A549 (cell line): ENCODE data around the gene CYP26A1. TPM values are rescaled to one million over a fixed set of nuclear protein-coding genes. Genes with fewer than 3 reads are reported as not detected.

Experiments
- ATAC-seq, 2 experiments: fragments of 200-7000 bp in 1 of 2; fragments of >200 bp in 1 of 2; cut with Nextera tagmentation in 1 of 2; cut with Tn5 transposase in 1 of 2; 3 replicates each; pipeline versions ENCODE4 v1.8.0 to v1.9.1; 2018 to 2020; ENCODE audit warnings: mild to moderate bottlenecking in 1 of 2, moderate library complexity in 1 of 2
- CTCF ChIA-PET: fragments of 300-600 bp; sonication (Branson Sonifier 250); formaldehyde crosslinking; extraction: SDS; loops from one replicate; lab custom pipeline; 2021; ENCODE audit warnings: antibody characterized with exemption, inconsistent platforms; lab: Yijun Ruan, JAX
- POLR2A ChIA-PET: fragments of 350-600 bp; formaldehyde crosslinking; extraction: SDS; loops from one replicate; lab custom pipeline; 2021; ENCODE audit warnings: antibody characterized with exemption, inconsistent platforms; lab: Yijun Ruan, JAX
- DNase-seq, 2 experiments: peaks; one replicate each; pipeline versions ENCODE4 v3.0.0 to v3.0.0-alpha.2; 2011 to 2016; ENCODE audit warnings: low read depth in 1 of 2, low spot score in 1 of 2
- FAIRE-seq: peaks from 2 replicates; lab custom pipeline; 2011; peaks lifted over from hg19 to GRCh38; lab: Jason Lieb, UNC
- H3K27ac ChIP-seq, 2 experiments: fragments of >200 bp; sonication (Bioruptor Twin); formaldehyde crosslinking; 3 replicates each; pipeline ENCODE4 v1.5.1; 2016 to 2017
- H3K4me1 ChIP-seq: fragments of >200 bp; sonication (Bioruptor Twin); formaldehyde crosslinking; 3 replicates; pipeline ENCODE4 v1.6.1; 2016
- H3K4me2 ChIP-seq: fragments of >200 bp; sonication (Bioruptor Twin); formaldehyde crosslinking; 3 replicates; pipeline ENCODE4 v1.6.1; 2016
- H3K4me3 ChIP-seq: fragments of >200 bp; sonication (Bioruptor Twin); formaldehyde crosslinking; 3 replicates; pipeline ENCODE4 v1.5.1; 2016
- H3K9me3 ChIP-seq: fragments of >200 bp; sonication (Bioruptor Twin); formaldehyde crosslinking; 3 replicates; pipeline ENCODE4 v1.6.1; 2016
- CBX2 ChIP-seq: fragments of 200-600 bp; sonication (generic); IDR thresholded peaks from 2 replicates; pipeline ENCODE4 v1.6.1; 2016; ENCODE audit warnings: low read depth, mild to moderate bottlenecking, borderline replicate concordance
- CHD2 ChIP-seq: fragments of 150-350 bp; IDR thresholded peaks from 2 replicates; pipeline ENCODE4 v1.6.1; 2014; ENCODE audit warnings: low read length; ENCODE audit not compliant: partially characterized antibody
- CHD4 ChIP-seq: fragments of 200-600 bp; sonication (generic); IDR thresholded peaks from 2 replicates; pipeline ENCODE4 v1.6.1; 2016; ENCODE audit warnings: antibody characterized with exemption, mild to moderate bottlenecking, borderline replicate concordance
- EHF ChIP-seq: fragments of 250-450 bp; sonication (Bioruptor Pico); IDR thresholded peaks from 2 replicates; pipeline ENCODE4 v1.5.0; 2020; ENCODE audit warnings: mild to moderate bottlenecking
- EP300 ChIP-seq, 2 experiments: fragments of >200 bp; sonication (Bioruptor Twin); formaldehyde crosslinking; IDR thresholded peaks; 2 replicates in 1 of 2; 3 replicates in 1 of 2; pipeline ENCODE4 v1.6.1; 2016 to 2017
- ESRRA ChIP-seq: fragments of 150-350 bp; IDR thresholded peaks from 2 replicates; pipeline ENCODE4 v1.6.1; 2014; ENCODE audit warnings: mild to moderate bottlenecking, low read length, borderline replicate concordance
- FOSB ChIP-seq: fragments of 250-450 bp; sonication (Bioruptor Pico); IDR thresholded peaks from 2 replicates; pipeline ENCODE4 v1.5.0; 2020; ENCODE audit warnings: mild to moderate bottlenecking, moderate library complexity
- FOSL2 ChIP-seq, 2 experiments: fragments of 450-650 bp in 1 of 2; fragments of >200 bp in 1 of 2; sonication (Bioruptor Twin) in 1 of 2; formaldehyde crosslinking; IDR thresholded peaks; 2 replicates each; pipeline versions ENCODE4 v1.5.0 to v1.6.1; 2016 to 2020; ENCODE audit warnings: mild to moderate bottlenecking in 1 of 2, moderate library complexity in 1 of 2
- GATA3 ChIP-seq: IDR thresholded peaks from 2 replicates; pipeline ENCODE4 v1.6.1; 2012; ENCODE audit warnings: borderline replicate concordance
- HEYL ChIP-seq: fragments of 250-450 bp; sonication (Bioruptor Pico); IDR thresholded peaks from 2 replicates; pipeline ENCODE4 v1.8.0; 2021; ENCODE audit warnings: mild to moderate bottlenecking, moderate library complexity
- HOXB5 ChIP-seq: fragments of 250-450 bp; sonication (Bioruptor Pico); IDR thresholded peaks from 2 replicates; pipeline ENCODE4 v1.5.0; 2020; ENCODE audit warnings: mild to moderate bottlenecking, moderate library complexity
- JUNB ChIP-seq: fragments of >200 bp; sonication (Bioruptor Twin); formaldehyde crosslinking; IDR thresholded peaks from 2 replicates; pipeline ENCODE4 v1.6.1; 2016
- KDM5A ChIP-seq: fragments of 200-600 bp; sonication (generic); IDR thresholded peaks from 2 replicates; pipeline ENCODE4 v1.6.1; 2016; ENCODE audit warnings: antibody characterized with exemption, mild to moderate bottlenecking
- MAZ ChIP-seq: fragments of 150-350 bp; IDR thresholded peaks from 2 replicates; pipeline ENCODE4 v1.6.1; 2014; ENCODE audit warnings: antibody characterized with exemption, low read depth, low read length, borderline replicate concordance
- NR3C1 ChIP-seq: fragments of >200 bp; sonication (Bioruptor Twin); formaldehyde crosslinking; IDR thresholded peaks from 3 replicates; pipeline ENCODE4 v1.6.1; 2017
- PHF8 ChIP-seq: fragments of 200-600 bp; sonication (generic); IDR thresholded peaks from 2 replicates; pipeline ENCODE4 v1.6.1; 2016; ENCODE audit warnings: low read depth, mild to moderate bottlenecking, antibody characterized with exemption, moderate library complexity, borderline replicate concordance
- POLR2AphosphoS2 ChIP-seq: conservative IDR thresholded peaks from 2 replicates; pipeline ENCODE4 v1.6.1; 2012; ENCODE audit warnings: low read length, improper control_type of control experiment, inconsistent platforms
- RARB ChIP-seq: fragments of 250-450 bp; sonication (Bioruptor Pico); IDR thresholded peaks from 2 replicates; pipeline ENCODE4 v1.8.0; 2021; ENCODE audit warnings: mild to moderate bottlenecking, moderate library complexity
- RCOR1 ChIP-seq: fragments of 150-350 bp; IDR thresholded peaks from 2 replicates; pipeline ENCODE4 v1.6.1; 2014; ENCODE audit warnings: antibody characterized with exemption, low read length, low read depth
- RFX5 ChIP-seq: fragments of 450-650 bp; IDR thresholded peaks from 2 replicates; pipeline ENCODE4 v1.7.1; 2014; ENCODE audit warnings: antibody characterized with exemption, mild to moderate bottlenecking, moderate library complexity
- RNF2 ChIP-seq: fragments of 200-600 bp; sonication (generic); IDR thresholded peaks from 2 replicates; pipeline ENCODE4 v1.6.1; 2016; ENCODE audit warnings: low read depth, mild to moderate bottlenecking, antibody characterized with exemption, moderate library complexity, borderline replicate concordance
- TFCP2L1 ChIP-seq: fragments of 250-450 bp; sonication (Bioruptor Pico); IDR thresholded peaks from 2 replicates; pipeline ENCODE4 v1.5.0; 2021; ENCODE audit warnings: mild to moderate bottlenecking
- whole genome bisulfite sequencing: methylation state at CpG from one replicate; pipeline ENCODE4 v1.1.6; 2017; ENCODE audit errors: missing lambda C conversion rate; 5-methylcytosine and 5-hydroxymethylcytosine counted together
- polyA plus RNA-seq, 4 experiments: library from polyadenylated mRNA; depleted of rRNA in 3 of 4; stranded (reverse); fragments of >200 nt; fragmentation: RNase III in 1 of 4; extraction: RNeasy Plus Mini Kit Qiagen cat#74134 plus additional on column Dnase treatment in 1 of 4; gene quantifications; 2 replicates in 3 of 4; 3 replicates in 1 of 4; pipeline ENCODE4 v1.2.3, GENCODE V29; 2011 to 2017
- TF ChIP-seq, protein P1 (sequence below): IDR thresholded peaks from 2 replicates; pipeline ENCODE4 v1.6.1; 2012; ENCODE audit warnings: low read depth, borderline replicate concordance
- TF ChIP-seq, protein P2 (sequence below): fragments of 150-350 bp; IDR thresholded peaks from 2 replicates; pipeline ENCODE4 v1.6.1; 2014; ENCODE audit warnings: low read depth, mild to moderate bottlenecking, low read length

The CYP26A1 gene
- polyA plus RNA-seq, 2 of the 4 experiments (the other 2 are of a cell fraction), result 1.3 to 7.2 TPM

DNA sequence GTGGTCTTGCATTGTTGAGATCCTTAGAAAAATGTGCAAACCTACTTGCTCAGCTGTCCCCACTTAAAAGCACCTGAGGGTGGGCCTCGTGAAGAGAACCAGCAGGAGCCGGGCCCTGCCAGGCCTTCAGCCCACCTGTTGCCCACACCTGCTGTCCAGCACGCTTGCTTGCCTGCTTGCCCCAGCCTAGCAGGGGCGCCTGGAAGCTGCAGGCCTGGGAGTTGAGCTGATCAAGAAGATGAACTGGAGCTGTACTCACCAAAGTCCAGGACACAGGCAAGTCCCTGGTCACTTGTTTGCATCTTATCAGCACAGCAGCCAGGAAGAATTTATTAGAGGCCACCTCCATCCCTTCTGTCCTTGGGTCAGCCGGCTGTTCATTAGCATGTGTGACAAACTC, 23.2 kb downstream of the CYP26A1 start:
- no peak overlapping the region for H3K4me3 ChIP-seq
- POLR2A ChIA-PET, result no interaction called here
- H3K4me1 ChIP-seq, result no peaks in the 10 kb centered on the region
- FAIRE-seq (no peak), DNase-seq (no peak), ATAC-seq (no peak)
- no peak overlapping the region for H3K4me2 ChIP-seq
- CTCF ChIA-PET, result interaction anchor here (0.9 to 8.3 kb wide), 4 partner anchors 10 to 257 kb away, joined by 3 to 46 read pairs (median 3); no protein-coding TSS in a partner anchor
- H3K9me3 ChIP-seq, result no peaks in the 10 kb centered on the region
- 77% methylated on average over 5 of the region's 5 CpGs for WGBS
- TF ChIP-seq GATA3 (no peak), RNF2 (no peak), KDM5A (no peak), TFCP2L1 (CRISPR knock-in tag) (no peak), CHD4 (no peak), RARB (CRISPR knock-in tag) (no peak)
- TF ChIP-seq, protein P1, sequence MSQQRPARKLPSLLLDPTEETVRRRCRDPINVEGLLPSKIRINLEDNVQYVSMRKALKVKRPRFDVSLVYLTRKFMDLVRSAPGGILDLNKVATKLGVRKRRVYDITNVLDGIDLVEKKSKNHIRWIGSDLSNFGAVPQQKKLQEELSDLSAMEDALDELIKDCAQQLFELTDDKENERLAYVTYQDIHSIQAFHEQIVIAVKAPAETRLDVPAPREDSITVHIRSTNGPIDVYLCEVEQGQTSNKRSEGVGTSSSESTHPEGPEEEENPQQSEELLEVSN, result no peak
- H3K27ac ChIP-seq, result no peak overlapping the region

DNA sequence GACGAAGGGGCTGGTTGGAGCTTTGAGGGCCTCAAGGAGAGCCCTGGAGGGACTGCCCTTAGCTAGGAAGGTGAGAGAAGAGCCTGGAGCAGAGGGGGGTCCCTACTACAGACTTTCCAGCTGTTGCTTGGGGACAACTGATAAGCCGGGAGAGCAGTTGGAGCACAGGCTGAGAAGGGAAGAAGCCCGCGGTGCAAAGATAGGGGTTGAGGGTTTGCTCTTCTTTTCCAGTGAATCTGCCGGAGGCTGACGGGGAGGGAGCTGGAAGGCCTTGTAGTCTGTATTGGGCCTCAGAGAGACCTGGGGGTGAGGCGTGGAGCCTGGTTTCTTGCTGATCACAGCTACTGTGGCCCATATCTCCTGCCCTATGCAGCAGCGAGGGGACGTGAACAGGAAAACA, 23.7 kb downstream of the CYP26A1 start:
- ATAC-seq (peak in 1 of 2 experiments; percentile 13; a peak in 1 of 6 replicates), DNase-seq (no peak), FAIRE-seq (no peak)
- H3K4me3 ChIP-seq, result no peak overlapping the region
- no peak for TF ChIP-seq ESRRA
- TF ChIP-seq RARB (CRISPR knock-in tag), result no peak
- no peak for TF ChIP-seq CBX2
- no peak for TF ChIP-seq FOSB (CRISPR knock-in tag)
- TF ChIP-seq EHF (CRISPR knock-in tag), result no peak
- TF ChIP-seq, protein P2, sequence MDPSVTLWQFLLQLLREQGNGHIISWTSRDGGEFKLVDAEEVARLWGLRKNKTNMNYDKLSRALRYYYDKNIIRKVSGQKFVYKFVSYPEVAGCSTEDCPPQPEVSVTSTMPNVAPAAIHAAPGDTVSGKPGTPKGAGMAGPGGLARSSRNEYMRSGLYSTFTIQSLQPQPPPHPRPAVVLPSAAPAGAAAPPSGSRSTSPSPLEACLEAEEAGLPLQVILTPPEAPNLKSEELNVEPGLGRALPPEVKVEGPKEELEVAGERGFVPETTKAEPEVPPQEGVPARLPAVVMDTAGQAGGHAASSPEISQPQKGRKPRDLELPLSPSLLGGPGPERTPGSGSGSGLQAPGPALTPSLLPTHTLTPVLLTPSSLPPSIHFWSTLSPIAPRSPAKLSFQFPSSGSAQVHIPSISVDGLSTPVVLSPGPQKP, result no peak
- TF ChIP-seq JUNB, result no peak
- TF ChIP-seq FOSL2 (IDR thresholded peaks at IDR 0.05), result no peak
- no peak for TF ChIP-seq FOSL2 (CRISPR knock-in tag; IDR thresholded peaks at IDR 0.05)
- no peak for TF ChIP-seq MAZ
- no peak for TF ChIP-seq POLR2AphosphoS2
- TF ChIP-seq HEYL, result no peak
- no peak for TF ChIP-seq PHF8
- TF ChIP-seq, protein P1, result no peak
- TF ChIP-seq RNF2, result no peak
- TF ChIP-seq RFX5, result no peak
- TF ChIP-seq NR3C1, result no peak
- no peak for TF ChIP-seq RCOR1
- TF ChIP-seq EP300 (IDR thresholded peaks at IDR 0.05), result no peak
- TF ChIP-seq HOXB5 (CRISPR knock-in tag), result no peak
- no peak for TF ChIP-seq CHD2
- ChIA-PET POLR2A (no interaction called here), CTCF (interaction anchor here (0.9 to 8.3 kb wide), 3 partner anchors 17 to 257 kb away, joined by 3 to 46 read pairs (median 3); no protein-coding TSS in a partner anchor)
- H3K4me1 ChIP-seq, result no peaks in the 10 kb centered on the region
- H3K4me2 ChIP-seq, result no peak overlapping the region
- H3K9me3 ChIP-seq, result no peaks in the 10 kb centered on the region
- 96% methylated on average over 9 of the region's 9 CpGs for WGBS
- H3K27ac ChIP-seq, result no peak overlapping the region
